ENCODE measurements around the gene ACER3.
"Not testable (repeated sequence)": the region's sequence is repeated elsewhere in the genome, so short reads cannot be mapped to it uniquely, and the experiment has no call there.

ACER3 gene

DNA sequence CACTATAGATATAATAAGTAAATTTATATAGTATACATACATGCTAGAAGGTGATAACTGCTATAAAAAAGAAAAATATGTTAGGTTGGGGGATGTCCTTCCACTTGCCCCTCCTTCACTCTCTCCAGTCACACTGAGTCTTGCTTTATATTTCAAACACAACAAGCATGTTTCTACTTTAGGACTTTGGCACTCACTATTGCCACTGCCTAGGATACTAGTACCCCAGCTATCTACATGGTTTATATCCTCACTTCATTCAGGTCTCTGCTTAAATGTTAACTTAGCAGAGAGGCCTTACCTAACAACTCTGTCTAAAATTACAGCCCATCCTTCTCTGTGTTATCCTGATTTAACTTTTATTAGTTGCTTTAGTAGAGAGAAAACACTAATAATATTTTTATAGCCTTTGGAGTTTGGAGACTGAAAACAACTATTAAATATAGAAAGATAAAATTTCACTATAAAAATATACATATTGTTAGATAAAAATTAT lies 134.4 kb downstream of the ACER3 start:
- DNase-seq (ENCODE audit: low read depth): no peak

DNA sequence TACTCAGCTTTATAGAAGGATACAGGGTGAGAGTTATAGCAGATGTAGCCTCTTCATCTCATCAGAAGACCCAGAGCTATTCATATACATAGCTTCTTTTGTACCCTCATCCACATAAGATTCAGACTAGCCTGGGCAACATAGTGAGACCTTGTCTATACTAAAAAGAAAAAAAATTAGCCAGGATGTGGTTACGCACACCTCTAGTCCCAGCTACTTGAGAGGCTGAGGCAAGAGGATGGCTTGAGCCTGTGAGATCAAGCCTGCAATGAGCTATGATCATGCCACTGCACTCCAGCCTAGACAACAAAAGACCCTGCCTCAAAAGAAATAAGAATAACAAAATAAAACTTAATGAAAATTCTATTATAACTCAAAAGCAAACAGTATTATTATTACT lies 136.8 kb downstream of the ACER3 start:
- DNase-seq (ENCODE audit: low read depth): no peak

DNA sequence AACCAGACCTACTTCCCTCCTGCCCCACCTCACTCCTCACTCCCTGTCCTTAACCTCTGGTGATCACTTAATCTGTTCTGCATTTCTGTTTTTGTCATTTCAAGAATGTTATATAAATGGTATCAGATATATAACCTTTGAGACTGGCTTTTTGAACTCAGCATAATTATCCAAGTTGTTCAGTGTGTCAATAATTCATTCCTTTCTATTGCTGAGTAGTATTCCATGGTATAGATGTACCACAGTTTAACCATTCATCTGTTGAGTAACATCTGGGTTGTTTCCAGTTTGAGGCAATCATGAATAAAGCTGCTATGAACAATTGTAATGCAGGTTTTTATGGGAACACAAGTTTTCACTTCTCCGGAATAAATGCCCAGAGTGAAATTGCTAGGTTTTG lies 138.9 kb downstream of the ACER3 start:
- DNase-seq (ENCODE audit: low read depth): no peak

DNA sequence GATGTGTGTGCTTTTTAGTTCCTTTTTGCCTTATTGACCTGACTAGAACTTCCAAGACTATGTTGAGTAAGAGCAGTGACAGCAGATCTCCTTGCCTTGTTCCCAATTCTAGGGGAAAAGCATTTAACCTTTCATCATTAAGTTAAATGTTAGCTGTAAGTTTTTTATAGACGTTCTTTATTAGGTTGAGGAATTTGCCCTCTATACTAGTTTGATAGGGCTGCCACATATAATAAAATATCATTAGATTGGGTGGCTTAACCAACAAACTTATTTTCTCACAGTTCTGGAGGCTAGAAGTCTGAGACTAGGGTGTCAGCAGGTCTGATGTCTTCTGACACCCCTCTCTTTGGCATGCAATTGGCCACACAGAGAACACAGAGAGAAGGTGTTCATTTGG lies 140.9 kb downstream of the ACER3 start:
- no peak for DNase-seq (ENCODE audit: low read depth)

DNA sequence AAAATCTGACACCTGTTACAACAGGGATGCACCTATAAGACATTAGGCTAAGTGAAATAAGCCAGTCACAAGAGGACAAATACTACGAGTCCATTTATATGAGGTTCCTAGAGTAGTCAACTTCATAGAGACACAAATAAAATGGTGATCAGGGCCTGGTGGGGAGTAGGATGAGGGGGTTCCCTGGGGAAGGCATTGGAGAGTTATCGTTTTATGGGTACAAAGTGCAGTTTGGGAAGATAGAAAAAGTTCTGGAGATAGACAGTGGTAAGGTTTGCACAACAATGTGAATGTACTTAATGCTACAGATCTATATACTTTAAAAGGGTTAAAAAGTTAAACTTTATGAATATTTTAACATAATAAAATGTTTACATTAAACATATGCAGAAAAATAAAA lies 142.1 kb downstream of the ACER3 start:
- DNase-seq (ENCODE audit: low read depth): no peak

DNA sequence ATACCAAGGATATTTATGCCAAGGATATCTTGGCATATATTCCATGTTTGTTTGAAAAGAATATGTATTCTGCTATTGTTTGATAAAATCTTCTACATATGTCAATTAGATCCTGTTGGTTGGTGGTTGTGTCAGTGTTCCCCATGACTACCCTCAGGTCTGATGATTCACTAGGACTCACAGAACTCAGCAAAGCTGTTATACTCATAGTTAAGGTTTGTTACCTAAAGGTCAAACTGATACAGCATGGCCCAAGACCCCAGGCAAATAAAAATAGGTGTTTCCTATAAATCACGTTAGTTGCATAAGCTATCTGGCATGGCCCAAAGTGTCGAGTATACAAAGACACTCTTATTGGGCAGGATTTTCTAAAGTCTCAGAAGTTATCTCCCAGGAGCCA lies 143.2 kb downstream of the ACER3 start:
- DNase-seq (ENCODE audit: low read depth): no peak

DNA sequence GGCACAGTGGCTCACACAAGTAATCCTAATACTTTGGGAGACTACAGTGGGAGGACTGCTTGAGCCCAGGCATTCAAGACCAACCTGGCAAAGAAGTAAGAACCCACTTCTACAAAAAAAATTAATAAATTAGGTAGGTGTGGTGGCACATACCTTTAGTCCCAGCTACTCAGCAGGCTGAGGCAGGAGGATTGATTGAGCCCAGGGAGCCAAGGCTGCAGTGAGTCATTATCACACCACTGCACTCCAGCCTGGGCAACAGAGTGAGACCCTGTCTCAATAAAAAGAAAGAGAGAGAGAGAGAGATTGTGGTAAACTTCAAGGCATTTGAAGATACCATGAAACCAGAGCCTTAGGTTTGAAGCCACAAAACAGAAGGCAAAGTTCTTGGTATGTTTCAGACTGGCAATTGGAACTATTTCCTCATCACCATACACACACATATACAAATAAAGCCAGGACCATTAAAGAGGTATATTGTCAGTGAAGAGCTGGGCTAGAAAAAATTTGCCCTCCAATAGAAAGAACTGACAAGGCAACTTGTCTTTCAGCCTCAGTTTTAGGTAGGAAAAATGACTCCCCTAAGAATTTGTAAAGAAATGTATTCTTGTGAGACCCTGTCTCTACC lies 148.9 kb downstream of the ACER3 start:
- DNase-seq (ENCODE audit: low read depth): no peak

DNA sequence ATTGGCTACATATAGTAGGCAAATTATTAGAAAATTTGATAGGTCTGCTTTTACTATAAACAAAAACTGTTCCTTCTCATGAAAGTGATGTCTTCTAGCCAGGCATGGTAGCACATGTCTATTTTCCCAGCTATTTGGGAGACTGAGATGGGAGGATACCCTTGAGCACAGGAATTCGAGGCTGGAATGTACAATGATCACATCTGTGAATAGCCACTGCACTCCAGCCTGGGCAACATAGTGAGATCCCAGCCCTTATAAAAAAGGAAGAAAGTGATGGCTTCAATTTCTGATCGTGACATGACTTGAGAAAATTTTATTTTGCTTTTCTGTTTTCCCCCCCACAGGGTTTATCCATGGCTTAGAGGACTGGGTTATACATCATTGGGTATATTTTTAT lies 154.0 kb downstream of the ACER3 start:
- no peak for DNase-seq (ENCODE audit: low read depth)

DNA sequence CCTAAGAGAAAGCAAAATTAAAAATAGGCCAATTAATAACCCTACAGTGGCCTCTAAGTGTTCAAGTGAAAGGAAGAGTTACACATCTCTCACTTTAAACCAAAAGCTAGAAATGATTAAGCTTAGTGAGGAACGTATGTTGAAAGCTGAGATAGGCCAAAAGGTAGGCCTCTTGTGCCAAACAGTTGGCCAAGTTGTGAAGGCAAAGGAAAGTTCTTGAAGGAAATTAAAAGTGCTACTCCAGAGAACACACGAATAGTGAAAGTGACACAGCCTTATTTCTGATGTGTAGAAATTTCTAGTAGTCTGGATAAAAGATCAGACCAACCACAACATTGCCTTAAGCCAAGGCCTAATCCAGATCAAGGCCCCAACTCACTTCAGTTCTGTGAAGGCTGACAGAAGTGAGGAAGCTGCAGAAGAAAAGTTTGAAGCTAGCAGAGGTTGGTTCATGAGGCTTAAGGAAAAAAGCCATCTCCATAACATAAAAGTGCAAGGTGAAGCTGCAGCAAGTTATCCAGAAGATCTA lies 157.7 kb downstream of the ACER3 start:
- DNase-seq (ENCODE audit: low read depth): not testable (repeated sequence)

DNA sequence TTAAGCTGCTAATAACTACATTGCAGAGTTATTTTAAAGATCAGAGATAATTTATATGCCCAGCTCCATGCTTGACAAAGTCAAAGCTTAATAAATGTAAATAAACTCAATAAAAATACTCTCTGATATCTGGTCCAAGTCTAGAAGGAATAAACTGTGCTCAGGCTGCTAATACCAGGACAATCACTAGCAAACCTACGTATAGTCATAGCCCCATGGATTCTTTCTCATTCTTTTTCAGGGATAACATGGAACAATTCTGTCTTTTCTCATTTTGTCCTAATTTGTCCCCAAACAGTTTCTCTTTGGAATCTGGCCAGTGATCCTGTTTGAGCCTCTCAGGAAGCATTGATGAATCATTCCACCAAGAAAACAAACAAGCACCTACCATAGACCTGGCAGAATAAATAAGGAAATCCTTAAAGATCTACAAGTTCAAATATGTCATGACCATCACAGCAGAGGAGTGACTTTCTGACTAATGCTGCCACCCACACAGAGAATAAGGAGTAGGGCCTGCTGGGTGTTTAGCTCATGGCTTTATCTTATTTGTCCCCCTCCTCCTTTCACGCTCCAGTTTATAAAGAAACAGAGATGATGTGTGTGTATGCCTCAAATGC lies 159.4 kb downstream of the ACER3 start:
- DNase-seq (ENCODE audit: low read depth): peak; percentile 36

DNA sequence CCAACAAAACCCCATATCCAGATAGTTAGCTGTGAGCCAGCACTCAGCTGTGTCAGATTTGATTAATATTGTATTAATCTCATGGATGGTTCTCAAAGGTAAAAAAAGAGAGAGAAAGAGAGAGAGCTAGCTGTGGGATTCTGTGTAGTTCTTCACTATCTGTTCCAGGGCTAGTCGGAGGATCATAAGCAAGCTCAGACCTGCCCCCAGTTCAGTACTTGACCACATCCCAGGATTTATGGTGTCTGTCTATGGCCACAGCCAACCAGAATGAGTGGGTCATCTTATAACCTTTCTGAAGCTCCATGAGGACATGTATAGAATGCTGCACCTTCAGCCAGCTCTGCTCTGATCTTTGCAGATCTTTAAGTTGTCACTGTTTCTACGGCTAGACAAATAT lies 160.0 kb downstream of the ACER3 start:
- no peak for DNase-seq (ENCODE audit: low read depth)

DNA sequence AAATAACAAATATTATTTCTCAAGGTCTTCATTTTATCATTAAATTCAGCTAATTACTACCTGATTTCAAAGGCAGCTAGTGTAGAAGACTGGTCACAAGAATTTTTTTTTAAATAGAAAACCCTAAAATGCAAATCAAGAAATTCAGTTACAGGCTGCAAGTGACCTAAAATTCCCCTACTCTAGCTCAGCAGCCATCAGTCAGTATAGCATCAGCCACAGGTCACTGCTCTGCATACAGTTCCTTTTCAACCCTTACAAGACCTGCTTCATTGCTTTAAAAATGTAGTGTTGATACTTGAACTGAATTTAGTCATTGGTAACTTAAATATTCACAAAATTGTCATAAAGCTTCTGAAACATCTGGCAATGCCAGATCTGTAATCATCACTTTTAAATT lies 164.0 kb downstream of the ACER3 start:
- no peak for DNase-seq (ENCODE audit: low read depth)

DNA sequence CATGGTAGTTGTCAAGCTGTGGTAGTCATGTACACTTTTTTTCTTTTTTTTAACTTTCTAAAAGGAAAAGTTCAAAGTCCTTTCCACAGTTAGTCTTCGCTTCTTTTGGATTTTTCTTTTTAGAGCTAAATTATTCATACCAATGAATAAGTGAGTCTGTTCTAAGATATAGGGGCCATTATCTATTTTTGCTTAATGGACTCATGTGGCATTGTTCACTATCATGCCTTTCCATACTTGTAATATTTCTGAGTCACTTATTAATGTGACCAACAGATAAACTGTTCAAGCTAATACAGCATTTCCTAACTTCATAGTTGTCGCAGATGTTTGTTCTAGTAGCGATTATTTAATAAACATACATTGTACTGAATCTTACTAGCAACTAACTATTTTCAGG lies 165.5 kb downstream of the ACER3 start:
- DNase-seq (ENCODE audit: low read depth): no peak

DNA sequence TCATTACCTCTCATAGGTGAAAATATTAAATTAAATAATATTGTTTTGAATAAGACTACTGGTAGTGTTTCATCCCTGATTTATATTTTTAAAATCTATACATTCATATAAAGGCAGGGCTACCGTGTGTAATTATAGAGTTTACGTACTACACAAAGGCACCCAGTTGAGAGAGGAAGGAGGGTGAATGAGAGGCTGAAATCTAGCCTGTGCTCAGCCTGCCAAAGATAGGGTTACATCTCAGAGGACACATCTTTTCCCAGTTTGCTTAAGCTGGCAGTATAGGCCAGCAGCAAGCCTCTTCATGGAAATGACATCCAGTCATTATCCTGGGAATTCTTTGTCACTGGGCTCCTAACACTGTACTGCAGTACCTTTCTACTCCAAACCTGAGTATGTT lies 166.0 kb downstream of the ACER3 start:
- no peak for DNase-seq (ENCODE audit: low read depth)

DNA sequence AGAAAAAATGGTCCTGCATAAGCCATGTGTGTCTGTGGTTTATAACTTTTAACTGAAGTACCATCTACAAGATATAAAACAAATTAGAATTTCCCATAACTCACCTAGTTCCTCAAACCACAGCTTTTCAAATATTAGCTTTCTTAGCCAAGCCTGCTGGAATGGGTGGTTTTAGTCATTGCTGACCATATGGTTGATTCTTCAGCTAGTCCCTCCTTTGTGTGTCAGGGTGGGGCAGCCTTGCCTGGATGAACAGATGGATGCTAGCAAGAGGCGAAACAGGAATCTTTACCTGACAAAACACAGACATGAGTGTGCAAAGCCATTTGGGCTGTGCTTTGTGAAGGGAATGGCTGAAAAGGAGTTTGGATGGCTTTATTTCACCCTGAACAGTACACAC lies 166.6 kb downstream of the ACER3 start:
- no peak for DNase-seq (ENCODE audit: low read depth)

DNA sequence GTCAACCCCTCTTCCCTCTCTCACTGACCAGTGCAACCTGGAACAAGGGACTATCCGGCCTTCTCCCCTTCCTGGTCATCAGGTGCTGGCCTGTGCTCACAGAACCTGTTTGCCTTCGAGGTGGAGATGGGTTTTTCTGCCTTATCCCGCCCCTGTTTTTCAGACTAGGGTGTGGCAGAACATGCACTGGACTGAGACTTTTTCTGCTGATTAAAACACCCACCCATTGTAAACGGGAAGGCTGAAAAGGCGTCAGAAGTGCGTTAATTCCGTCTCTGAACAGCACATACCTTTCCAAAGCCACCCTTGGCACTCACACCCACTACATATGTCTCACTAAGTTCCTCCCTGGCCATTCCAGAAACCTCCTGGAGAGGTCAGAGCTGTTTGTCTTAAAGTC lies 169.1 kb downstream of the ACER3 start:
- DNase-seq (ENCODE audit: low read depth): no peak

DNA sequence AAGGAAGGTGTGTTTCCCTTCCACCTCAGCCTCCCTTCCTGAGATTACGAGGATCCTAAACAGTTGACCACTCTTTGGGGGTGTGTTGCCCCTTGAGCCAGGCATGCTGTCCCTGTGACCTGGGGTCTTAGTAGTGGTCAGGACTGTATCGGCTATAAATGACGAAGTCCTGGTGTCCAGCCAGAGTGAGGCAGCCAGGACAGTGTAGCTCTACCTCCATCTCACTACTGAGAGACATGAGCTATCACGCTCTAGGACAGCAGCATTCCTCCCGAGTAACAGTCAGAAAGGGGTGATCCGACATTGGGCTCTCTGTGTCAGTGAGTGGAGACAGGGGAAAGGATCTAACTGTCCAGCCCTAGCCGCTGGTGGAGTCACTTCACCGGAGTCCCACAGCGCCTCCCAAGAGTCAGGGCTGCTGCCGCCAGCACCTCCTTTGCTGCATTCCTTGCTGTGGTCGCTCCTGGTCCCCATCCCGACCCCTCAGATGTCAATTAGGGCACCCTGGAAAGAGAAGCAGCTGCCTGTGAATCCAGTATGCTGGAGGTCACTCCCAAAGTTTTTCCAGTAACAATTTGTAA lies 170.2 kb downstream of the ACER3 start:
- no peak for DNase-seq (ENCODE audit: low read depth)

DNA sequence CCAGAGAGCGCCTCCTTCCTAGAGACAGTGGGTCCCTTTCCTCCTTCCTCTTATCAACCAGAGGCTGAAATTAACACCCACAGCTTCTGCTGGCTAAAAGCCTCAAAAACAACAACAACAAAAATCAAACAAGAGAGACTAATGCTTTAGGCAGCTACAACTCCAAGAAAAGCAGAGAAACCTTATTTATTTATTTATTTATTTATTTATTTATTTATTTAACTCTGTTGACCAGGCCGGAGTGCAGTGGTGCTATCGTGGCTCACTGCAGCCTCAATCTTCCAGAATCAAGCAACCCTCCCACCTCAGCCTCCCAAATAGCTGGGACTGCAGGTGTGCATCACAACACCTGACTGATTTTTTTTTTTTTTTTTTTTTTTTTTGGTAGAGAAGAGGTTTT lies 170.9 kb downstream of the ACER3 start:
- no peak for DNase-seq (ENCODE audit: low read depth)

DNA sequence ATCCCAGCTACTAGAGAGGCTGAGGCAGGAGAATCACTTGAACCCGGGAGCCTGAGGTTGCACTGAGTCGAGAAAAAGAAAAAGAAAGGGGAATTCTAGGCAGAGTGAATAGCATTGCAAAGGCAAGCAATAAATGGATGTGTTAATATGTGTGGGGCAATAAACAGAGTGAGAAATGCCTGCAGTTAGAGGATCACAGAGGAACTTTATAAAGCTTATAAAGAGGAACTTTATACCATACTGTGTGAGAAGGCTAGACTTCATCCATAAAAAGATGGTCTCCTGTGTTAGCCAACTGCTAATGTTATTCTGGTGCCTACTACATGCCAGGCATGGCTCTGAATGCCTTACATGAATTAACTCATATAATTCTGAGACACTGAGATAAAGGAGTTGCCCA lies 174.3 kb downstream of the ACER3 start:
- DNase-seq (ENCODE audit: low read depth): no peak

DNA sequence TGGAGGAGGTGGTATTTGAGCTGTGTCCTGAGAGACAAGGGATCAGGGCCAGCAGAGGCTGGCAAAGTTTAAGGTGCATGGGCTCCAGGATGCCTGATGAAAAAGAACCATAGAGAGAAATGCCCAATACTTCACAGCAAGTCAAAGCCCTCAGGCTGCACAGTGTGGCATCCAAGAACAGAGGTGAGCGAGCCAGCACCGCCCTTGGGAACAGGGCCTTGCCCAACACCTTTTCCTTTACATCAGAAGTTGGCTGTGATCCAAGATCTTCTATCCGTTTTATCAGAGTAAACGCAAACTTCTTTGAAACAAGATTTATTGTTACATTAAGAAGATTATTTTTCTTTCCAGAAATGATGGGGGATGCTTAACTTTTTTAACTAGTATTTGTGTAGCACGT lies 174.9 kb downstream of the ACER3 start:
- no peak for DNase-seq (ENCODE audit: low read depth)

DNA sequence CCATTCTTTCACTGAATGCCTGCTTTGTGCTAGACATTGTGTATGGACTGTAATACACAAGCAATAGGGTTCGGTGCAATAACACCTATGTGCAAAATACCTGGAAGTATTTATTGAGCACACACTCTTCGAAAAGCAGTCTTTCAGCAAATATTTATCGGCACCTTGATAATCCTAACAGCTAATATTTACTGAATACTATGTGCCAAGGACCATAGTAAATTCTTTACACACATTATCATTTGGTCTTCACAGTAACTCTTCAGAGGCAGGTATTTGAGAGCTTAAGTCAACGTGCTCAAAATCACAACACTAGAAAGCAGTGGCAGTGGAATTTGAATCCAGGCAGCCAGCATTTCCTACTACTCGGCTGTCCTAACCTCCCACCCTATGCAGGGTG lies 175.7 kb downstream of the ACER3 start:
- no peak for DNase-seq (ENCODE audit: low read depth)

DNA sequence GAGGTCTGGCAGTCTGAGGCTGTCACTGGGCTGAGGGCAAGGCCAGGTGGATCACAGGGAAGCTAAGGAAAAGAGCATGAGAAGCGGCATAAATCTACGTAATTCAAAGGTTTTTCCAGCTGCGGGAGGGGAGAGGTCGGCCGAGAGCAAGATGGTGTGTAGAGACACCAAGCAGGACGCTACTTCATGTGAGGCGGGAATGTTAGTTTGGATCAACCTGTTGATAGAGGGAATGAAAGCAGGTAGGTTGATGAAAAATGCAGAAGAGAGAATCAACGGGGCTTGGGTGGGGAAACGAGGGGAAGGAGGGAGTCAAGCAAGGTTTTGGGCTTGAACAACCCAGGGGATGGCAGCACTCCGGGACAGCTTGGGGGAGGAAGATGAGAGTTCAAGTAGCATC lies 176.3 kb downstream of the ACER3 start:
- no peak for DNase-seq (ENCODE audit: low read depth)

DNA sequence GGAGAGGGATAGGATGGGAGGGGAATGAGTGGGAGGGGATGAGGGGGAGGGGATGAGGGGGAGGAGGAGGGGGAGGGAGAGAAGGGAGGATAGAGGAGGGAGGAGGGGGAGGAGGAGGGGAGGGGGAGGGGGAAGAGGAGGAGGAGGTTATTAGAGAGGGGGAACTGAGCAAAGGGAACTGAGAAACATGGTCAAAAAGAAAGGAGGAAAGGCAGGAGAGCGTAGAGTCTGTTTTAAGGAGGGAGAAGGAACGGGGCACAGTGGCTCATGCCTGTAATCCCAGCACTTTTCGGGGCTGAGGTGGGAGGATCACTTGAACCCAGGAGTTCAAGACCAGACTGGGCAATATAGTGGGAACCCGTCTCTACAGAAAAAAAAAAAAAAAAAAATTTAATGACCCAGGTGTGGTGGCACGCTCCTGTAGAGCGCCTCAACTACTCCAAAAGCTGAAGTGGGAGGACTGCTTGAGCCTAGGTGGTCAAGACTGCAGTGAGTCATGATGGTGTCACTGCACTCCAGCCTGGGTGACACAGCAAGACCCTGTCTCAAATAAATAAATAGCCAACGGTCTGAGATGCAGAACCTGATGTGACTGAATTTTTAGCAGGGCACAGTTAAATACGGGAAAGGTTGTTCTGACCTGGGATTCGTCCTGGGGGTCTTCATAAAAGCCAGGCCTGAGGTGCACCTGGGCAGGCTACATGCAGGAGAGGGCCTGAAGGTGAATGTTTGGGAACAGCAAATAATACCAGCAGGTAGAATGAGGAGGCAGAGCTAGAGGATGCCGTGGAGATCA lies 177.5 kb downstream of the ACER3 start:
- DNase-seq (ENCODE audit: low read depth): no peak

All from non-pigmented ciliary epithelial cell (primary cell).